CD14-positive monocyte (primary cell): ENCODE results near the gene REELD1. TPM values are rescaled to one million over a fixed set of nuclear protein-coding genes. Genes with fewer than 3 reads are reported as not detected.

Experiments
- DNase-seq, 3 donors: peaks; one replicate each; pipeline ENCODE4 v3.0.0-alpha.2; 2011 to 2022
- H2AFZ ChIP-seq: 2 replicates; pipeline ENCODE4 v1.6.0; 2012; ENCODE audit warnings: mild to moderate bottlenecking, low read depth, low read length, inconsistent platforms; ENCODE audit not compliant: insufficient read depth, poor library complexity, severe bottlenecking
- H3K27ac ChIP-seq, 2 donors: 1 replicate in 1 of 2; 2 replicates in 1 of 2; pipeline ENCODE4 v1.5.1; 2012 to 2013; ENCODE audit warnings: low read length in 2 of 2, control low read depth in 1 of 2, inconsistent platforms in 1 of 2, low read depth in 1 of 2, mild to moderate bottlenecking in 1 of 2
- H3K27me3 ChIP-seq, 2 donors: one replicate each; pipeline versions ENCODE4 v1.6.0 to v1.6.1; 2011 to 2013; ENCODE audit warnings: low read length in 2 of 2; ENCODE audit not compliant: control insufficient read depth in 2 of 2, insufficient read depth in 2 of 2
- H3K36me3 ChIP-seq, 2 donors: replicated peaks in 1 of 2; 1 replicate in 1 of 2; 2 replicates in 1 of 2; pipeline versions ENCODE4 v1.5.1 to v1.6.1; 2012 to 2013; ENCODE audit warnings: low read length in 2 of 2, control low read depth in 1 of 2, inconsistent platforms in 1 of 2, mild to moderate bottlenecking in 1 of 2; ENCODE audit not compliant: insufficient read depth in 2 of 2, control insufficient read depth in 1 of 2
- H3K4me1 ChIP-seq, 2 donors: 1 replicate in 1 of 2; 2 replicates in 1 of 2; pipeline versions ENCODE4 v1.5.1 to v1.6.1; 2012 to 2013; ENCODE audit warnings: low read length in 2 of 2, control low read depth in 1 of 2, inconsistent platforms in 1 of 2, mild to moderate bottlenecking in 1 of 2, moderate library complexity in 1 of 2; ENCODE audit not compliant: insufficient read depth in 2 of 2, control insufficient read depth in 1 of 2
- H3K4me2 ChIP-seq: replicated peaks from 2 replicates; pipeline ENCODE3; 2012; ENCODE audit warnings: low read length, moderate library complexity, mild to moderate bottlenecking; ENCODE audit not compliant: poor library complexity, severe bottlenecking; ENCODE audit errors: extremely low read depth
- H3K4me3 ChIP-seq, 3 experiments: fragments of 200-600 bp in 1 of 3; sonication (generic) in 1 of 3; replicated peaks in 1 of 3; 1 replicate in 2 of 3; 2 replicates in 1 of 3; pipeline ENCODE4 v1.5.1; 2011 to 2013; ENCODE audit warnings: low read length in 3 of 3, mild to moderate bottlenecking in 3 of 3, control low read depth in 2 of 3, low read depth in 2 of 3, inconsistent platforms in 1 of 3, moderate library complexity in 1 of 3
- H3K79me2 ChIP-seq: 2 replicates; pipeline ENCODE4 v1.6.0; 2012; ENCODE audit warnings: mild to moderate bottlenecking, control low read depth, inconsistent platforms, low read length, moderate library complexity; ENCODE audit not compliant: insufficient read depth
- H3K9ac ChIP-seq: 2 replicates; pipeline ENCODE4 v1.6.0; 2017; ENCODE audit warnings: low read length, mild to moderate bottlenecking; ENCODE audit not compliant: insufficient read depth, poor library complexity, severe bottlenecking
- H3K9me3 ChIP-seq, 2 donors: replicated peaks in 1 of 2; 1 replicate in 1 of 2; 2 replicates in 1 of 2; pipeline versions ENCODE4 v1.5.1 to v1.6.1; 2012 to 2013; ENCODE audit warnings: low read length in 2 of 2, control low read depth in 1 of 2; ENCODE audit not compliant: control insufficient read depth in 1 of 2, insufficient read depth in 1 of 2
- H4K20me1 ChIP-seq: 2 replicates; pipeline ENCODE4 v1.6.0; 2012; ENCODE audit warnings: mild to moderate bottlenecking, low read length, control low read depth, moderate library complexity; ENCODE audit not compliant: insufficient read depth
- H3K27ac Mint-ChIP-seq, 7 donors: one replicate each; pipeline ENCODE4 v1.8.0; 2020; ENCODE audit warnings: mild to moderate bottlenecking in 7 of 7, mixed read lengths in 7 of 7, moderate library complexity in 6 of 7, inconsistent platforms in 2 of 7
- H3K27me3 Mint-ChIP-seq, 3 donors: one replicate each; pipeline ENCODE4 v1.8.0; 2021 to 2022; ENCODE audit warnings: low read depth in 3 of 3, mild to moderate bottlenecking in 3 of 3, mixed read lengths in 3 of 3, moderate library complexity in 3 of 3, inconsistent platforms in 1 of 3
- H3K36me3 Mint-ChIP-seq, 2 donors: one replicate each; pipeline ENCODE4 v1.8.0; 2020; ENCODE audit warnings: mixed read lengths in 2 of 2, inconsistent platforms in 1 of 2, mild to moderate bottlenecking in 1 of 2
- H3K4me1 Mint-ChIP-seq: one replicate; pipeline ENCODE4 v1.8.0; 2020; ENCODE audit warnings: mild to moderate bottlenecking, mixed read lengths
- H3K4me3 Mint-ChIP-seq, 2 donors: one replicate each; pipeline ENCODE4 v1.8.0; 2020; ENCODE audit warnings: mild to moderate bottlenecking in 2 of 2, mixed read lengths in 2 of 2, moderate library complexity in 1 of 2
- H3K9me3 Mint-ChIP-seq, 7 donors: one replicate each; pipeline ENCODE4 v1.8.0; 2020 to 2022; ENCODE audit warnings: mixed read lengths in 7 of 7, mild to moderate bottlenecking in 6 of 7, moderate library complexity in 6 of 7, inconsistent platforms in 2 of 7
- WGBS: methylation state at CpG from one replicate; pipeline ENCODE4 v1.1.5; 2013; ENCODE audit warnings: missing lambda C conversion rate; ENCODE audit not compliant: insufficient coverage; 5-methylcytosine and 5-hydroxymethylcytosine counted together
- intact Hi-C, 2 donors: fragments of 100-400 bp; cut with micrococcal nuclease; formaldehyde crosslinking; loops; one replicate each; pipeline versions ENCODE4 v1.15.0 to v1.15.1; 2023
- polyA plus RNA-seq, 3 donors: library from polyadenylated mRNA; depleted of rRNA in 1 of 3; unstranded in 2 of 3; stranded (reverse) in 1 of 3; fragments of 300-500 nt in 2 of 3; fragments of >200 nt in 1 of 3; fragmentation: Illumina TruSeq in 2 of 3; gene quantifications; 1 replicate in 2 of 3; 2 replicates in 1 of 3; pipeline ENCODE4 v1.2.3, GENCODE V29; 2012 to 2021
- TF ChIP-seq, protein P1 (sequence below): fragments of 200-600 bp; IDR thresholded peaks from one replicate; pipeline ENCODE4 v1.8.0; 2022; ENCODE audit warnings: antibody characterized with exemption, mild to moderate bottlenecking

The REELD1 gene
- polyA plus RNA-seq, 3 donors: 1.5 TPM; not detected in 2

DNA sequence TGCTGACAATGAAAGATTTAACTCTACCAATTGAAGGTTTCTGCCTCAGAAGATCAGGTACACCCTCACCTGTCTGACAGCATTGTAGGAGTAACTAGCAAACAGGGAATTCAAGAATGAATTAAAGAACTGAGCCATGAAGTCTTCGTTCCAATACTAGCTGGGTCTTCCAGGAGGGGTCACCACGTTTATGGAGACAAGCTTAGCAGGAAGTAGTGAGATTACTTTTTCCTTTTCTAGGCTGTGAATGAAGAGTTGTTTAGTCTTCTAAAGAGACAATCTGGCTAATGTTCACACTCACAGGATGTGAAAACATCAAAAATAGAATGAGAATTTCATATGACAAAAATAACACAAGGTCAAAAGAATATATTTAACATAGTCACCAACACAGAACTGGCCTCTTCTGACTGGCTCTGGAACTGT is 54.9 kb downstream of the REELD1 start:
- Histone ChIP-seq H3K4me1 (no peaks in the 10 kb centered on the region), H3K9me3 (no peaks in the 10 kb centered on the region), H3K4me2 (no peak overlapping the region), H2AFZ (no peak overlapping the region), H4K20me1 (no peaks in the 10 kb centered on the region), H3K27me3 (no peaks in the 10 kb centered on the region), H3K36me3 (no peaks in the 10 kb centered on the region), H3K27ac (no peak overlapping the region), H3K79me2 (no peaks in the 10 kb centered on the region), H3K4me3 (no peak overlapping the region), H3K9ac (no peak overlapping the region)
- TF ChIP-seq, protein P1, sequence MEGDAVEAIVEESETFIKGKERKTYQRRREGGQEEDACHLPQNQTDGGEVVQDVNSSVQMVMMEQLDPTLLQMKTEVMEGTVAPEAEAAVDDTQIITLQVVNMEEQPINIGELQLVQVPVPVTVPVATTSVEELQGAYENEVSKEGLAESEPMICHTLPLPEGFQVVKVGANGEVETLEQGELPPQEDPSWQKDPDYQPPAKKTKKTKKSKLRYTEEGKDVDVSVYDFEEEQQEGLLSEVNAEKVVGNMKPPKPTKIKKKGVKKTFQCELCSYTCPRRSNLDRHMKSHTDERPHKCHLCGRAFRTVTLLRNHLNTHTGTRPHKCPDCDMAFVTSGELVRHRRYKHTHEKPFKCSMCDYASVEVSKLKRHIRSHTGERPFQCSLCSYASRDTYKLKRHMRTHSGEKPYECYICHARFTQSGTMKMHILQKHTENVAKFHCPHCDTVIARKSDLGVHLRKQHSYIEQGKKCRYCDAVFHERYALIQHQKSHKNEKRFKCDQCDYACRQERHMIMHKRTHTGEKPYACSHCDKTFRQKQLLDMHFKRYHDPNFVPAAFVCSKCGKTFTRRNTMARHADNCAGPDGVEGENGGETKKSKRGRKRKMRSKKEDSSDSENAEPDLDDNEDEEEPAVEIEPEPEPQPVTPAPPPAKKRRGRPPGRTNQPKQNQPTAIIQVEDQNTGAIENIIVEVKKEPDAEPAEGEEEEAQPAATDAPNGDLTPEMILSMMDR: no peak
- Mint-ChIP-seq H3K9me3 (no peaks in the 10 kb centered on the region), H3K27ac (no peak overlapping the region), H3K27me3 (no peaks in the 10 kb centered on the region), H3K4me3 (no peak overlapping the region), H3K4me1 (no peaks in the 10 kb centered on the region), H3K36me3 (peaks cover 4% of the 10 kb centered on the region in 2 donors)
- intact Hi-C loops: no loop called here
- no peak for DNase-seq
- WGBS: no CpG with 5 or more reads among the region's 2 CpGs

- H3K4me2 ChIP-seq: no peak overlapping the region
- TF ChIP-seq, protein P1: no peak
- H3K36me3 ChIP-seq: no peaks in the 10 kb centered on the region
- H3K4me3 ChIP-seq: no peak overlapping the region
- H3K9ac ChIP-seq: no peak overlapping the region
- H3K27ac ChIP-seq: no peak overlapping the region
- peaks cover 5% of the 10 kb centered on the region in 2 donors for H3K4me1 ChIP-seq
- H4K20me1 ChIP-seq: no peaks in the 10 kb centered on the region
- no peak overlapping the region for H3K27ac Mint-ChIP-seq
- DNase-seq: no peak
- peaks cover 4% of the 10 kb centered on the region in 2 donors for H3K36me3 Mint-ChIP-seq
- no peaks in the 10 kb centered on the region for H3K27me3 Mint-ChIP-seq
- no peaks in the 10 kb centered on the region for H3K27me3 ChIP-seq
- no peak overlapping the region for H3K4me3 Mint-ChIP-seq
- H3K9me3 Mint-ChIP-seq: no peaks in the 10 kb centered on the region
- 100% methylated on average over 3 of the region's 3 CpGs for WGBS
- H3K4me1 Mint-ChIP-seq: peaks cover 6% of the 10 kb centered on the region
- no peaks in the 10 kb centered on the region for H3K79me2 ChIP-seq
- no peaks in the 10 kb centered on the region for H3K9me3 ChIP-seq
- no peak overlapping the region for H2AFZ ChIP-seq
- intact Hi-C loops: no loop called here
Observed at GRCh38 chr4:146271466-146271865, 57.1 kb downstream of the REELD1 start.
